Peyer's patch (tissue), 4 donors: Measurements from ENCODE around the gene SLC25A48. TPM values are rescaled to one million over a fixed set of nuclear protein-coding genes. Genes with fewer than 3 reads are reported as not detected.
A peak's percentile ranks its signal among the peaks of the same experiment; 100 is the strongest.

Experiments used
- DNase-seq, 3 donors: peaks; one replicate each; pipeline ENCODE4 v3.0.0-alpha.2; 2017 to 2019
- H3K27ac ChIP-seq, 4 donors: fragments of 200-600 bp; sonication (generic); one replicate each; pipeline ENCODE4 v1.5.1; 2016 to 2019
- H3K27me3 ChIP-seq, 2 donors: fragments of 200-600 bp; sonication (generic); one replicate each; pipeline ENCODE4 v1.5.1; 2019
- H3K36me3 ChIP-seq, 3 donors: fragments of 200-600 bp; sonication (generic); one replicate each; pipeline ENCODE4 v1.5.1; 2016 to 2019
- H3K4me1 ChIP-seq, 4 donors: fragments of 200-600 bp; sonication (generic); one replicate each; pipeline ENCODE4 v1.5.1; 2016 to 2019
- H3K4me3 ChIP-seq, 4 donors: fragments of 200-600 bp; sonication (generic); 1 replicate in 3 of 4; 2 replicates in 1 of 4; pipeline ENCODE4 v1.5.1; 2016 to 2019; ENCODE audit warnings: mild to moderate bottlenecking in 1 of 4
- H3K9me3 ChIP-seq, 4 donors: fragments of 200-600 bp; sonication (generic); one replicate each; pipeline ENCODE4 v1.5.1; 2016 to 2019; ENCODE audit warnings: mild to moderate bottlenecking in 1 of 4
- CTCF ChIP-seq, 6 experiments: fragments of 450-650 bp in 4 of 6; fragments of 200-600 bp in 2 of 6; sonication (generic) in 1 of 6; IDR thresholded peaks; one replicate each; pipeline ENCODE4 v1.5.1; 2017 to 2019; ENCODE audit warnings: antibody characterized with exemption in 6 of 6, mild to moderate bottlenecking in 3 of 6, moderate library complexity in 1 of 6
- POLR2A ChIP-seq, 2 donors: fragments of 450-650 bp; IDR thresholded peaks; one replicate each; pipeline ENCODE4 v1.5.1; 2017; ENCODE audit warnings: antibody characterized with exemption in 2 of 2, mild to moderate bottlenecking in 2 of 2, moderate library complexity in 2 of 2
- total RNA-seq, 4 donors: library from RNA; depleted of rRNA; stranded (reverse); fragments of >200 nt; gene quantifications; one replicate each; pipeline ENCODE4 v1.1.0, GENCODE V29; 2016

The SLC25A48 gene
- total RNA-seq, 4 donors from 2014 or later, result 8.3 to 11.6 (median 10.3) TPM

GRCh38 chr5:135843571-135844337 lies 9.3 kb downstream of the SLC25A48 start:
- Histone ChIP-seq H3K36me3 (no peaks in the 10 kb centered on the region), H3K27ac (peak overlapping the region in 3 of 4 donors; percentile 46 to 77 (median 76)), H3K4me1 (no peaks in the 10 kb centered on the region), H3K27me3 (no peaks in the 10 kb centered on the region), H3K9me3 (no peaks in the 10 kb centered on the region), H3K4me3 (no peak overlapping the region)
- TF ChIP-seq POLR2A (IDR thresholded peaks at IDR 0.05), result peak in 1 of 2 donors; percentile 34
- TF ChIP-seq CTCF (IDR thresholded peaks at IDR 0.05), result no peak
- DNase-seq, result peak in 2 of 3 donors; percentile 86 to 91

- DNase-seq, result no peak
- H3K4me1 ChIP-seq, result no peaks in the 10 kb centered on the region
- no peaks in the 10 kb centered on the region for H3K9me3 ChIP-seq
- TF ChIP-seq CTCF (IDR thresholded peaks at IDR 0.05) (no peak), POLR2A (IDR thresholded peaks at IDR 0.05) (no peak)
- no peaks in the 10 kb centered on the region for H3K36me3 ChIP-seq
- no peak overlapping the region for H3K27ac ChIP-seq
- H3K4me3 ChIP-seq, result no peak overlapping the region
- H3K27me3 ChIP-seq, result no peaks in the 10 kb centered on the region
Observed at GRCh38 chr5:135846311-135846710, 11.8 kb downstream of the SLC25A48 start.

- Histone ChIP-seq H3K9me3 (no peaks in the 10 kb centered on the region), H3K27ac (peak overlapping the region in 1 of 4 donors; percentile 55), H3K27me3 (no peaks in the 10 kb centered on the region), H3K36me3 (no peaks in the 10 kb centered on the region), H3K4me1 (no peaks in the 10 kb centered on the region), H3K4me3 (no peak overlapping the region)
- DNase-seq, result peak in 1 of 3 donors; percentile 59
- TF ChIP-seq CTCF (IDR thresholded peaks at IDR 0.05), result no peak
- no peak for TF ChIP-seq POLR2A (IDR thresholded peaks at IDR 0.05)
Observed at GRCh38 chr5:135847976-135848375, 13.5 kb downstream of the SLC25A48 start.

GRCh38 chr5:135850231-135850630 lies 15.8 kb downstream of the SLC25A48 start:
- peak in 2 of 3 donors; percentile 28 to 37 for DNase-seq
- TF ChIP-seq POLR2A (IDR thresholded peaks at IDR 0.05) (no peak), CTCF (IDR thresholded peaks at IDR 0.05) (no peak)
- H3K4me3 ChIP-seq, result no peak overlapping the region
- H3K27ac ChIP-seq, result no peak overlapping the region
- H3K4me1 ChIP-seq, result no peaks in the 10 kb centered on the region
- no peaks in the 10 kb centered on the region for H3K27me3 ChIP-seq
- no peaks in the 10 kb centered on the region for H3K36me3 ChIP-seq
- no peaks in the 10 kb centered on the region for H3K9me3 ChIP-seq

GRCh38 chr5:135850671-135851070 lies 16.2 kb downstream of the SLC25A48 start:
- no peaks in the 10 kb centered on the region for H3K4me1 ChIP-seq
- H3K9me3 ChIP-seq, result no peaks in the 10 kb centered on the region
- H3K36me3 ChIP-seq, result no peaks in the 10 kb centered on the region
- no peaks in the 10 kb centered on the region for H3K27me3 ChIP-seq
- no peak for DNase-seq
- H3K27ac ChIP-seq, result no peak overlapping the region
- TF ChIP-seq POLR2A (IDR thresholded peaks at IDR 0.05) (no peak), CTCF (IDR thresholded peaks at IDR 0.05) (no peak)
- H3K4me3 ChIP-seq, result no peak overlapping the region
